SU-DHL-6 (cell line): ENCODE data around the gene COL15A1.

Experiments
- CTCF ChIP-seq: fragments of 200-600 bp; sonication (generic); IDR thresholded peaks from one replicate; pipeline ENCODE4 v1.5.1; 2017; ENCODE audit warnings: antibody characterized with exemption, mild to moderate bottlenecking, low read length, moderate library complexity; ENCODE audit not compliant: insufficient read depth, poor library complexity, severe bottlenecking
- EZH2phosphoT487 ChIP-seq: fragments of 200-600 bp; sonication (generic), shearing (Covaris generic); conservative IDR thresholded peaks from 2 replicates; pipeline ENCODE4 v1.6.1; 2018; ENCODE audit warnings: mild to moderate bottlenecking, antibody characterized with exemption, low read length, moderate library complexity, mixed read lengths

GRCh38 chr9:98905015-98905414, 38.7 kb upstream of the COL15A1 start:
- TF ChIP-seq CTCF: no peak
- TF ChIP-seq EZH2phosphoT487: no peak
